IMR-90 (cell line): ENCODE results near the gene ANKS3. TPM values are rescaled to one million over a fixed set of nuclear protein-coding genes. Genes with fewer than 3 reads are reported as not detected.

Source experiments
- ELK1 ChIP-seq: fragments of 150-350 bp; IDR thresholded peaks from 2 replicates; pipeline ENCODE4 v1.6.1; 2016; ENCODE audit warnings: low read depth, mild to moderate bottlenecking, low read length, moderate library complexity, borderline replicate concordance
- RAD21 ChIP-seq: IDR thresholded peaks from 2 replicates; pipeline ENCODE4 v1.6.1; 2012; ENCODE audit warnings: low read length, improper control_type of control experiment
- RCOR1 ChIP-seq: IDR thresholded peaks from 2 replicates; pipeline ENCODE4 v1.6.1; 2012; ENCODE audit warnings: mild to moderate bottlenecking, low read length, improper control_type of control experiment; ENCODE audit not compliant: insufficient replicate concordance
- RFX5 ChIP-seq: IDR thresholded peaks from 2 replicates; pipeline ENCODE4 v1.8.0; 2012; ENCODE audit warnings: low read depth, mild to moderate bottlenecking, low read length, moderate library complexity
- polyA plus RNA-seq, 3 experiments: library from polyadenylated mRNA; depleted of rRNA; stranded (reverse); fragments of >200 nt; gene quantifications; 2 replicates each; pipeline ENCODE4 v1.2.3, GENCODE V29; 2012; ENCODE audit warnings: low replicate concordance in 1 of 3
- total RNA-seq: library from RNA; depleted of rRNA; stranded (reverse); fragments of >200 nt; gene quantifications from 2 replicates; pipeline ENCODE4 v1.2.3, GENCODE V29; 2012

ANKS3 gene
- total and polyA plus RNA-seq, 2 of the 4 experiments (the other 2 are of a cell fraction), result 24.4 to 25.0 TPM

GRCh38 chr16:4691666-4692412 is 42.2 kb downstream of the ANKS3 start (continued):
- TF ChIP-seq RAD21 (no peak), RCOR1 (no peak), ELK1 (no peak), RFX5 (no peak)
